GM19025 (cell line): ENCODE results near the gene DISC1.
A peak's percentile ranks its signal among the peaks of the same experiment; 100 is the strongest.

Source experiments
- ATAC-seq: cut with Tn5 transposase; IDR thresholded peaks from one replicate; pipeline ENCODE4 v1.9.1; 2021; ENCODE audit warnings: mild to moderate bottlenecking, low read depth, moderate library complexity; ENCODE audit not compliant: unreplicated experiment

Gene DISC1

DNA sequence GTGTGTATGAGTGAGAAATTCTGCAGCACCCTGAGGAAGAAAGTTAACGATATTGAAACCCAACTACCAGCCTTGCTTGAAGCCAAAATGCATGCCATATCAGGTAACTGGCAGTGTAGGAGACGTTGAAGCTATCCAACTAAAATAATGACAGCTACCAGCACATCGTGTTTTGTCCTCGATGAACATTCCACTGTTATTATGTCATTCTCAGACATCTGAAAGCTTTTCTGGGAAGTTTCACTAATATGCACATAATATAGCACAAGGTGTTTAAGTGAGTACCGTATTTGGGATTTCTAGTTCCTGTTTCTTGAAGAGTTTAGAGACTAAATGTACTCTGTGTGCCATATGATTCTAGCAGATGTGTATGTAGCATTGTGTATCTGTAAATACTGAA lies 173.5 kb downstream of the DISC1 start:
- no peak for ATAC-seq

DNA sequence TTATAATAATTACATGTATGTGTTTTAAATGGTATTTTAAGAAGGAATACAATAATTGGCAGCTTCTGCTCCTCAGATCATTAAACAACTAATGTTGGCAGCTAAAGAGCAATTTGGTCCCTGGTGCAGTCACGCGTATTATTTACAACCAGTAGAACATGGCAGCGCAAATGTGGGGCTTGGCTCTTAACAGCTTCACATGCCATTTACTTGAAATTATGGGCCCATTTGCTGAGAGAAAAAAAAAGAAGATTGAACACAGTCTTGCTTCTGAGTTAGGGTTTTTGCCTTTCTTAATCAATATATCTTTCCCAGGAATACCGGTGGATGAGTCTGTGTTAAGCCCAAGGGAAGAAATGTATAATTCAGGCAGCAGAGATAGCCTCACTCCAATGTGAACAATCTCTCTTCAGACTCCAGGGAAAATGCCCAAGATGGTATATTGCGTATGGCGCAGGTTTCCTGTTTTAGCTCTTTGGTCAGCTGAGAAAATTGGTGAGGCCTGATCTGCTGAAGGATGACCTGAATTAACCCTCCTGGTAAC lies 174.5 kb downstream of the DISC1 start:
- no peak for ATAC-seq

DNA sequence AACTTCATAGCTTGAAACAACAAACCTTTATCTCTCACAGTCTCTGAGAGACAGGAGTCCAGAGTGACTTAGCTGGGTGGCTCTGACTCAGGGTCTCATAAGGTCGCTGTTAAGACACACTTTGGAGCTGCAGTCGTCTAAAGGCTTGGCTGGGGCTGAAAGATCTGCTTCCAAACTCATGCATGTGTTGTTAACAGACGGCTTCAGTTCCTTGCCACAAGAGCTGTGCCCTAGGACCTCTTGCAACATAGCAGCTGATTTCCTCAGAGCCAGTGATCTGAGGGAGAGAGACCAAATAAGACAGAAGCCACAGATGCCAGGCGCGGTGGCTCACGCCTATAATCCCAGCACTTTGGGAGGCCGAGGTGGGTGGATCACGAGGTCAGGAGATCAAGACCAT lies 176.8 kb downstream of the DISC1 start:
- ATAC-seq: no peak

DNA sequence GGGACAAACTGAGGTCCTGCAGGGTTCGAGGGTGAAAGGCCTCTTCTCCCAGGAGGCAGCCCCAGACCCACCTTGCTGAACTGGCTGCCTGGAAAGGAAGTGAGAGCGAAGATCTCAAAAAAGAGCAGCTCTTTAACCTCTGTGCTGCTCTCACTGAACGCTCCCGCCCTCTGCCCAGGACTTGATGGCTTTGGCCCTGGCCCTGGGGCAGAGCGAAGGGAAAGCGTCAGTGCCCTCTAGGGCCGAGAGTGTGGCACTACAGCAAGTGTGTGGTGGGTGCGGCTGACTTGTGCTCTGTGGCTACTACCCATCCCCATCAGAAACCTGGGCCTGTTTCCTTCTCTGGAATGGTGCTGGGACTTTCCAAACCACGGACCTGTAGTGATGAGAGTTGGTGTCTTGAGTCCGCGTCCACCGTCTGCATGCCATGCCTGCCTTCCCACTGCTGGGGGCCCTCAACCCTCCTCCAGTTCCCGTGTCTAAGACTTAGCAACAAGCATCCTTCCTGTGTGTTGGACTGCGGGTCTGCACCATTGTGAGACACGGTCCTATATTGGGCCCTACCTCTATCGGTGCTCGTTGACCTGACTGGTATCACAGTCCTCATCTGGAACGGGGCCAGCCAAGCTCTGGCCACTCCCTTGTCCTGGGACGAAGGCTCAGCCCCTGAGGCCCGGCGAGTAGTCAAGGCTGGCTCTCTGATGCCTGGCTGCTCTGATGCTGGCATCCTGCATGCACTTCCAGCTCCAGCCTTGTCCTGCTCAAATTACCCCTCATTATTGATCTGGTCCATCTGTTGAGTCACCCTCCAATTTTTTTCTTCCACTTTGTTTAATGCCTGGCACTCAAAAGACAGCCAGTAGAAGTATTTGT lies 180.3 kb downstream of the DISC1 start:
- peak; percentile 60 for ATAC-seq

DNA sequence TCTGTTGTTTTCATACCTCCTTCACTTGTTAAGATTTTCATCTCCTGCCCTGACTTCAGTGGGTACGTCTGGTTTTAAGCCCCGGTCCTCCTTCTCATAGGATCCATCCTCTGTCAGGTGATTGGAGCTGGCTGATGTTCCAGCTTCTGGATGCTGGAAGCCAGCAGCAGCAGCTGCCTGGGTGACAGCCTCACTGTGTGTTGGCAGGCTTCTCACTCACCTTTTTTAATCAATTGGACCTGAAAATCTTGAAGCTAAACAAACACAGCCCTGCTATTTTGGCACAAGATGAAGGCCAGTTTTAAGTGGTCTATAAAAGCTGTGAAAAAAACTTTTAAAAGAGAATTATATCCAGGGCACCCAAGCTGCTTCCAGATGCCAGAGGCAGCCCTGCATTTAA lies 181.0 kb downstream of the DISC1 start:
- no peak for ATAC-seq

DNA sequence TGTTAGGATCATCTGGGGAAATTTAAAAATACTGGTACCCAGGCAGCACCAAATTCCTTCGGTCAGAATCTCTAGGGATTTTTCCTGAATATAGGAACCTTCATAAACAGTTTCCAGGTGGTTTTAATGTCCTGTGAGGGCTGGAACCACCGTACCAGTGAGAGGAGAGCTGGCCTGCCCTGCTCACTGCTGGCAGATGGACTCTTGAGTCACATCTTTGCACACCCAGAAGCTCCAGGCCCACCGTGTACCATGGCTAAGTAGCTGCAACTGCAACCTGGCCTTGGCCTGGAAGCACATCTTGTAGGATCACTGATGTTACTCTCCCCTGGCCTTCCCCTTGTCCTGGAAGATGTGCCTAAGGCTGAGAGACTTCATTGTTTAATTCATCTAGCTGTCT lies 181.5 kb downstream of the DISC1 start:
- no peak for ATAC-seq

DNA sequence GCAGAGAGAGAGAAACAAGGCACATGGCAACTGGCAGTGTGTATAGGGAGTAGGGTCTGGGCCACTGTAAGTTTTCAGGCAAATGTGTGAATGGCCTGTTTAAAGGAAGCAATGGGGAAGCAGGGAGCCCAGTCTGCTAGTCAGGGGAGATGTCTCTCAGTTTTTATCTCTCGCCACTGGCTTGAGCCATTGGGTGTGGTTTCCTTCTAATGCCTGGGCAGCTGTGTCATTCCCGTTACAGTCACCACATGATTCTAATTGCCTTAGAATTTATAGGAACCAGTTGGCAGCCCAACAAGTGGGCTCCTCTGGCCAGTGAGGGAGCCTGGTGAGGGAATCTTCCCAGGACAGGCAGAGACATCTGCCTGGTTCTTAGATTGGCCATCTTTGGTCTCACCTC lies 182.4 kb downstream of the DISC1 start:
- no peak for ATAC-seq

DNA sequence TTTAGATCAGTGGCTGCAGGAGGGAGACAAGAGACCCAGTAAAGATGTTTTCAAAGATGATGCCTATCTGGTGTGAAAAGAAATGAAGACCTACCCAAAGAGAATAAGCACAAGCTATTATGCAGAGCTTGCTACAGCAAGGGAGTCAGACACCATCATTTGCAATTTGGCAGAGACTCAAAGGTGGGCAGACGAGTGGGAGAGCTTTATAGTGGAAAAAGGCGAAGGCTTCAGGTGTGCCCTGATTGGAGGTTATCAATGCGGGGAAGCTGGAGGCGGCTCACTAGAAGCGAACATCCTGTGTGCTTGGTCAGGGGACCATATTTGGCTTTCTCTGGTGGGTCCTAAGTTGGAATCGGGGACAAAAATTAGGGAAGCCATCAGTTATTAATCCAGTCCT lies 183.8 kb downstream of the DISC1 start:
- no peak for ATAC-seq

DNA sequence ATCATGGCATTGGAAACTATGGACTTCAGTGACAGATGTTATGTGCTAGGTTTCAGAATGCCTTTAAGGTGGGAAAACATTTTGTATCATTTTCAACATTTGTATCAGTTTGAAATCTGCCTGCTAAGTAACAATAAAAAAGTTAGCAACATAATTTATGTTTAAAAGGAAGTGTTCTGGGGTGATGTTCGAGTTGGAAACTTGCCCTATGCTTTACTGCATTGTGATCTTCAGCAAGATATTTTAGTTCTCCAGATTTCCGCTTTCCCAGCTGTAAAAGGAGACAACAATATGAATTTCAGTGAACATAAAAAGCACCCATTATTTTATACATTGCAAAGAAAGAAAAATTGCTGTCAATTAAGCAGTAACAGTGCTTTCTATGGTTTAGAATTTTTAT lies 187.4 kb downstream of the DISC1 start:
- ATAC-seq: no peak

DNA sequence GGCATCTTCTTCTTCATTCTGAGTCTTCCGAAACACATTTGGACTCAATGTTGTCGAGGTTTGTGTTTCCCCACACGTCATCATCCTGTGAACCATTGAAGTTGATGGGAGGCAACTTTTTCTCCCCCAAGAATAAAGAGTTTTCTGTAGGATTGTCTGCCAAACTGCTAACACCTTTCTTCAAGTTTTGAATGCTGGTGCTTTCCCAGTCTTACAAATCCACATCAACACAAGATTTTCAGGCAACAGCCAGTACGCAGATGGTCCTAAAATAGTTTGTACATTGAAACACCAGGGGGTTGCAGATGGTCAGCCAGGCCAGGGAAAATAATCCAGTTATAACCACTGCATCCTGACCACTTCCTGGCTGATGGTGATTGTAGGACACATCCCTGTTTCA lies 187.9 kb downstream of the DISC1 start:
- no peak for ATAC-seq

DNA sequence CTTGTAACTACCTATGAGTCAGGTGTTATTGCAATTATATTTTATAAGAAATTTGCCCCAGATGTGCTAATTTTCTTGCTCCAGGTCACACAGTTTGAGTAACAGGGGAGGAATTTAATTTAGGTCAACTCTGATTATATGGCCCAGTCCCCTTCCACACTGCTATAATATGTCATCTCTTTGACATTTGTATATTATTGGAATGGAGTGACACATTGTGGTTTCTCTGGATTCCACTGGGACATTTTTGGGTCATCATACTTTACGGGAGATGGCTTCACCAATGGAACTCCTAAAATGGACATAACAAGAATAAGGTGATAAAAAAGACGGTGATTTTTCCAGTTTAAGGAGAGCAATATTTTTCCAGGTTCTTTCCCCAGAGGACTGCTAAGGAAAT lies 191.2 kb downstream of the DISC1 start:
- ATAC-seq: no peak

DNA sequence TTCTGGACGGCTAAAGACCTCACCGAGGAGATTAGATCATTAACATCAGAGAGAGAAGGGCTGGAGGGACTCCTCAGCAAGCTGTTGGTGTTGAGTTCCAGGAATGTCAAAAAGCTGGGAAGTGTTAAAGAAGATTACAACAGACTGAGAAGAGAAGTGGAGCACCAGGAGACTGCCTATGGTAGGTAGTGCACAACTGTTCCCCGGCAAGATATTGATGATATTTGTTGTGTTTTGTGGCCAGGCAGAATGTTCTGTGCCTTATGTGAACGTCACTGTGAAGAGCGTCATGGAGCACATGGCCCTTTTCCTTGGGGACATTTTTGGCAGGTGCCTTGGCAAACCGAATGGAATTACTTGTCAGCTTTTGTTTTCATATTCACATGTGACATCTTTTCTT lies 191.7 kb downstream of the DISC1 start:
- ATAC-seq: no peak

DNA sequence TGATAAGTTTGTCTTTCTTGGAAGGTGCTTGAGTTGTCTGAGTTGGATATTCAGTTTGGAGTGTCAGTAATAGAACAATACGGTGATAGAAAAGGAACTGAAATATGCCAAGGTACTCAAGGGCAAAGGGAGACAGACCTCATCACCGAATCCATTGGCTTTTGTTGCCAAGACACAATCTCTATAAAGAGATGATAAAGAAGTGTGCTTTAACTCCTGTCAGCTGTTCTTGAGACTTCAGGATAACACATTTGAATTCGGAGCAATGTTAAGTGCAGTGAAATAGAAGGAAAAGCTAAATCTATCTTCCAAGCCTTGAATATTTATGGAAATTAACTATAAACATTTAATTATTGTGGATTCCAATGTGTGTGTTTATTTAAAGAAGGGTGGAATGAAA lies 194.7 kb downstream of the DISC1 start:
- ATAC-seq: no peak

DNA sequence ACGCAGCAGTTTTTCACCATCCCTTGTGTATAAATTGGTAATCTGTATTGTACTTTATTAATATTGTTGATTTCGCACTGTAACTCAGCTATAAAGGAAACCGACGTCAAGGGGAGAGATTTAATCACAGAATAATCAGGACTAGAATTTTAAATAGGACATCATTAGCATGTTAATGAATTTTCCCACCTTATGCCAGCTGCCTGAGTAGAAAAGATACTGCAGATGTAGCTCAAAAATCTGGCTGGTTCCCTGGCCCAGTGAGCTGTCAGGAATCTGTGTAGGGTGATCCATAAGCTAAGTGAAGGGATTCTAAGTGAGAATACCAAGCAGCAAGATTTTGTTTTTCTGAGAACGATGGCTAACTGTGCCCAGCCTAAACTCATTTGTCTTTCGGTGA lies 195.5 kb downstream of the DISC1 start:
- ATAC-seq: no peak

DNA sequence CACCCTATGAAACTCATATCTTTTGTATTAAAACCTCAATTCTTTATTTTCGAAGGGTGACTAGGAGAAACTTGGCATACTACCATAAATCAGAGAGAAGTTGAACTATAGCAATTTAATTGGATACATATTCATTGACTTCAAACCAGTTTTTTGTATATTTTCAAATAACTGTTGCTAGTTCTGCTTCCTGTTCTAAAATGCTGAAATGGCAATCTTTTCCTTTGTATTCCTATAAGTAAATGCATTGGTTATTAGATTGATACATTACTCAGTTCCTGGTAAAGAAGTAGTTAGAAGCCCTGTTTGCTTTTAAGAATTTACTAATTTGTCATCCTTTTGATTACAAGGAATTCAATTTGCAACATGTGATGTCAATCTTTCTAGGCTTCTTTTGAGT lies 200.0 kb downstream of the DISC1 start:
- ATAC-seq: no peak

DNA sequence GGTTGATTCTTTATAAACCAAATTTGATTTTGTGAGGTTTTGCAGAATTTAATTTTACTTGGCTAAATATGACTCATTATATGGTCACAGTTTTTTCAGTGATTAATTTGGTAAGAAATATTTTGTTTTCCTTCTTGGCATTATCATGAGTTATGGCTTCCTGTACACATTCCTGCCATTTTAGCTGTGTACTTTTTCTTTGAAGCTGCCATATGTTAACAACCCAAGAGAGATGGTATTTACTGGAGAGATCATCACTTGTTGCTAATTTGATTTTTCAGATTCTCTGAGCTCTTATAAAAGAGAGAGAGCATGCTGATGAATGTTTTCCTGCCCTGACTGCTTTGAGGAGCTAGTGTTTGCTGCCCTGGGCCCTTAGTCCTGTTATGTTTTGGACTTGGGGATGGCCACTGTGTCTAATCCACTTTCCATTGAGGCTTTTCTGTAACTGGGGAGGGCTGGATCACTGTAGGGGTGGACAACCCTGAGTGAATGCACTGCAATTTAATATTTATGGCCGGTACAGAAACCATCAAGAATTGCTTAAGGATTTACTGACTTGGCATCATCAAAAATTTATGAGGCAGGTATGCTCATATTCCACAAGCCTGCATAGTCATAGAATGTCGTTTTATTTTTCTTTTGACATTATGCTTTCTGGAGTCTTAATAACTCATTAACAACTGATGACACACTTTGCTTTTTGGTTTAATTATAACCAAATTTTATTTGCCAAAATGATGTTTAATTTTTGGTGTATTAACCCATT lies 200.9 kb downstream of the DISC1 start:
- no peak for ATAC-seq

DNA sequence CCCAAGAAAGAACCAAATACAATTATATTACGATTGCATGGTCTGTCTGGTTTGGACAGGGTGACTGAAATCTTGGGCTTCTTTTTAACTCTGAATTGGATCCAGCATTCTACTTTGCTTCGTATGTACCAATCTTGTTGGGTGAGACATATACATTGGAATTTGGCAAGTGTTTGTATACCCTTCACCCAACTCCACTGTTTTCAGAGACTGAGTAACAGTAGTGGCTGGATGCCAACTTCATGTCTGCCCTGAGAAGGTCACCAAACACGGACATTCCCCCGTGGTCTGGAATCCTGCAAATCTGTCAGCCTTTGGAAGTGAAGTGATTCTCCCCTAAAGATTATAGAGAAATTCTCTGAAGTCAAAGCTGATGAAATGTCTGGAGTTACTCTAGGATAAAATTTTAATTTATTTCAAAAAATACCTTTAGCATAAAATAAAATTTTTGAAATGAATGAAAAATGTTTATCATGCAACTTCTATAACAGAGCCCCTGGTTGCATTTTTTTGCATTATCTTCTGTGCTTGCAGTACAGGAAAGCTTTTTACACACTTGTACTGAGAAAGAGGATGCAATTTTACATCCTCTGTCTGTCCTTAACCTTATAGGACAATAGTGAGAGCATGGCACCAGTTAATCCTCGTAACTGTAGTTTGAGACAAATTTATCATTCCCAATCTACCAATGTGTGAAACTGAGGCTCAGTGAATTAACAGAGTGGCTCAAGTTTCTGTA lies 201.8 kb downstream of the DISC1 start:
- ATAC-seq: no peak

DNA sequence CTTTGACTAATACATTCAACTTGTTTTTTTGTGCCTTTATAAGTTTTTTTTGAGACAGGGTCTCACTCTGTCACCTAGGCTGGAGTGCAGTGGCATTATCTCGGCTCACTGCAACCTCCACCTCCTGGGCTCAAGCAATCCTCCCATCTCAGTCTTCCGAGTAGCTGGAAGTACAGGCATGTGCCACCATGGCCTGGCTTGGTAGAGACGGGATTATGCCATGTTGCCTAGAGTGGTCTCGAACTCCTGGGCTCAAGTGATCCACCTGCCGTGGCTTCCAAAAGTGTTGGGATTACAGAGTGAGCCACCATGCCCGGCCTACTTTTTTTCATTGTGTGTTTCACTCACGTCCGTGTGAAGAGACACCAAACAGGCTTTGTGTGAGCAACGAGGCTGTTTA lies 202.7 kb downstream of the DISC1 start:
- no peak for ATAC-seq

DNA sequence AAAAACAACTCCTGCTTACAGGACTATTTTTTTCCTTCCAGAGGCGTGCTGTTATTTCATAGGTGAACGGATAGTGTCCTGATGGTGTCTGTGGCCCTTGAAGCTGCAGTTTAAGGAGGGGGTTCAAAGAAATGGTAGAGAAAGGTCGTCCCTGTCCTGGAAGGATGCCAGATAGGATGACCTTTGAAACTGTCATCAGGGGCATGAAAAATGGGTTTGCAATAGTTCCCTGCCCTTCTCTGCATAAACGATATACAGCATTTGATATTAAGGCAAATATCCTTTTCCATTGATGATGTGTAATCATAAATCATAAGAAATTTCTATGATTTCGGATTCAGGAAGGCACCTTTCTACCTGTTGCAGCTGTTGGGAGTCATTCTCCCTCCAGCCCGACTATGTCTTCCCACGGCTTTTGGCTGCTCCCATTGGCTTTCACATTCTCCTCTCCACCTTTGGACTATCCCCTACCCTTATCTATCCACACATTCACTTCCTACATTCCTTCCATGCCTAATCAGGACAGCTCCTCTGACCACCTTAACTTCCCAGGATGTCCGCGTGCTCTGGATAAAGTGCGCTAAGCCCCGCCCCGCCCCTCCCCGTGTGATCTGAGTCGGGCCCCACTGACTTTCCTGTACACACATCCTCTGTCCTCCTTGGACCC lies 209.8 kb downstream of the DISC1 start:
- no peak for ATAC-seq

DNA sequence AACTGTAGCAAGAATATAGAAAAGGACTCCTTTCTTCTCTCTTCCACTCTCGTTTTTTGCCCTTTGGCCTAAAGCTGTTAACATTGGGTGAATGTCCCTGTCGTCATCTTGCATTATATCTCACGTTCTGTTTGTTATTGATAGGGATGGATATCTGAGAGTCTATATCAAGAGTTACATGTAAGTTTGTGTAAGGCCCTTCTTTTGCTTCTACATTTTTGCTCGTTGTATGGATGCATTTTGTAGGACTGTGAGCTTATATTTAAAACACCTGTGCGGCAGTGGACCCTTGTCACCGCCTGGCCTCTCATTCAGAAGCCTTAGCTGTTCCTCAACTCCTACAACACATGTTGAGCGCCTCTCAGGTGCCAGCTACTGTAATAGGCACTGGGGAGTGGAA lies 211.9 kb downstream of the DISC1 start:
- ATAC-seq: no peak
